H1 (cell line): ENCODE data around the gene GNB1. TPM values are rescaled to one million over a fixed set of nuclear protein-coding genes. Genes with fewer than 3 reads are reported as not detected.

Source experiments
- CTCF ChIA-PET: fragments of 300-600 bp; sonication (Branson Sonifier 250); formaldehyde crosslinking; loops from one replicate; lab custom pipeline; 2021; ENCODE audit not compliant: partially characterized antibody; lab: Charles Lee
- POLR2A ChIA-PET: fragments of 300-600 bp; sonication (Branson Sonifier 250); formaldehyde crosslinking; loops from one replicate; lab custom pipeline; 2021; ENCODE audit warnings: inconsistent platforms; ENCODE audit not compliant: partially characterized antibody; lab: Charles Lee
- DNase-seq, 2 experiments: peaks; one replicate each; pipeline versions ENCODE4 v3.0.0 to v3.0.0-alpha.2; 2010 to 2022; ENCODE audit warnings: low spot score in 2 of 2, low read depth in 1 of 2, mixed read lengths in 1 of 2
- FAIRE-seq: peaks from 2 replicates; lab custom pipeline; 2011; peaks lifted over from hg19 to GRCh38; lab: Jason Lieb, UNC
- H2AFZ ChIP-seq: 2 replicates; pipeline ENCODE4 v1.8.1; 2012; ENCODE audit warnings: low read length, inconsistent platforms
- H2AK5ac ChIP-seq: 2 replicates; pipeline ENCODE4 v1.6.1; 2013; ENCODE audit warnings: low read depth, low read length
- H2BK120ac ChIP-seq: replicated peaks from 2 replicates; pipeline ENCODE3; 2013; ENCODE audit warnings: low read depth, low read length, inconsistent platforms
- H2BK12ac ChIP-seq: 2 replicates; pipeline ENCODE4 v1.6.1; 2013; ENCODE audit warnings: low read depth, low read length
- H2BK15ac ChIP-seq: 2 replicates; pipeline ENCODE4 v1.6.1; 2013; ENCODE audit warnings: low read length
- H2BK20ac ChIP-seq: 2 replicates; pipeline ENCODE4 v1.6.1; 2013; ENCODE audit warnings: low read length
- H2BK5ac ChIP-seq: 2 replicates; pipeline ENCODE4 v1.6.1; 2013; ENCODE audit warnings: low read depth, low read length
- H3K14ac ChIP-seq: 2 replicates; pipeline ENCODE4 v1.6.1; 2013; ENCODE audit warnings: inconsistent platforms; ENCODE audit not compliant: insufficient read length
- H3K18ac ChIP-seq: 2 replicates; pipeline ENCODE4 v1.6.1; 2013; ENCODE audit warnings: low read length; ENCODE audit errors: extremely low read depth
- H3K23ac ChIP-seq: 2 replicates; pipeline ENCODE4 v1.6.1; 2013; ENCODE audit warnings: inconsistent platforms; ENCODE audit not compliant: insufficient read length
- H3K23me2 ChIP-seq: 2 replicates; pipeline ENCODE4 v1.6.1; 2013; ENCODE audit warnings: low read depth, low read length
- H3K27ac ChIP-seq: 2 replicates; pipeline ENCODE4 v1.6.1; 2011; ENCODE audit warnings: low read depth, low read length, inconsistent platforms
- H3K27me3 ChIP-seq, 4 experiments: replicated peaks in 1 of 4; 1 replicate in 1 of 4; 2 replicates in 3 of 4; pipeline versions ENCODE4 v1.6.1 to v1.8.1; 2011 to 2013; ENCODE audit warnings: low read length in 3 of 4, mild to moderate bottlenecking in 3 of 4, inconsistent platforms in 2 of 4, mixed read lengths in 2 of 4, moderate library complexity in 1 of 4; ENCODE audit not compliant: control insufficient read depth in 3 of 4, insufficient read depth in 3 of 4; ENCODE audit errors: extremely low read depth in 1 of 4
- H3K36me3 ChIP-seq, 4 experiments: 2 replicates each; pipeline versions ENCODE4 v1.6.1 to v1.8.1; 2011 to 2013; ENCODE audit warnings: mild to moderate bottlenecking in 4 of 4, low read length in 3 of 4, moderate library complexity in 2 of 4, control low read depth in 1 of 4, inconsistent platforms in 1 of 4; ENCODE audit not compliant: insufficient read depth in 4 of 4, control insufficient read depth in 2 of 4
- H3K4ac ChIP-seq: replicated peaks from 2 replicates; pipeline ENCODE3; 2013; ENCODE audit warnings: low read length, low read depth, mixed read lengths, inconsistent platforms; ENCODE audit not compliant: insufficient read length
- H3K4me1 ChIP-seq, 4 experiments: replicated peaks in 1 of 4; 1 replicate in 1 of 4; 2 replicates in 3 of 4; pipeline versions ENCODE4 v1.6.1 to v1.8.1; 2011 to 2013; ENCODE audit warnings: low read length in 3 of 4, inconsistent platforms in 2 of 4, mixed read lengths in 1 of 4; ENCODE audit not compliant: insufficient read depth in 4 of 4, control insufficient read depth in 3 of 4
- H3K4me2 ChIP-seq, 2 experiments: 2 replicates each; pipeline versions ENCODE4 v1.6.1 to v1.8.1; 2011 to 2013; ENCODE audit warnings: low read depth in 2 of 2, low read length in 2 of 2, control low read depth in 1 of 2, inconsistent platforms in 1 of 2, mild to moderate bottlenecking in 1 of 2; ENCODE audit not compliant: insufficient read depth in 1 of 2
- H3K4me3 ChIP-seq, 4 experiments: fragments of 200-600, 300-600 bp in 1 of 4; sonication (generic), shearing (Covaris generic), sonication (Bioruptor Twin) in 1 of 4; 2 replicates each; pipeline versions ENCODE4 v1.5.1 to v1.8.1; 2011 to 2016; ENCODE audit warnings: low read length in 4 of 4, low read depth in 3 of 4, control low read depth in 2 of 4, inconsistent platforms in 2 of 4, mild to moderate bottlenecking in 2 of 4, mixed read lengths in 1 of 4, moderate library complexity in 1 of 4; ENCODE audit not compliant: insufficient read depth in 2 of 4; ENCODE audit errors: extremely low read depth in 1 of 4
- H3K56ac ChIP-seq: replicated peaks from 2 replicates; pipeline ENCODE3; 2013; ENCODE audit warnings: low read depth, mild to moderate bottlenecking, mixed read lengths, low read length, inconsistent platforms; ENCODE audit not compliant: insufficient read length
- H3K79me1 ChIP-seq: 2 replicates; pipeline ENCODE4 v1.6.1; 2013; ENCODE audit warnings: low read depth, low read length, control low read depth
- H3K79me2 ChIP-seq, 2 experiments: 2 replicates each; pipeline versions ENCODE4 v1.6.1 to v1.8.1; 2012 to 2013; ENCODE audit warnings: low read length in 2 of 2, mild to moderate bottlenecking in 2 of 2, inconsistent platforms in 1 of 2; ENCODE audit not compliant: insufficient read depth in 2 of 2, control insufficient read depth in 1 of 2
- H3K9ac ChIP-seq, 4 experiments: replicated peaks in 1 of 4; 1 replicate in 1 of 4; 2 replicates in 3 of 4; pipeline versions ENCODE4 v1.6.1 to v1.8.1; 2011 to 2013; ENCODE audit warnings: low read depth in 3 of 4, low read length in 3 of 4, control low read depth in 2 of 4, mild to moderate bottlenecking in 2 of 4, moderate library complexity in 2 of 4, inconsistent platforms in 1 of 4; ENCODE audit errors: extremely low read depth in 1 of 4
- H3K9me3 ChIP-seq, 2 experiments: 2 replicates each; pipeline versions ENCODE4 v1.6.1 to v1.8.1; 2012 to 2013; ENCODE audit warnings: mild to moderate bottlenecking in 2 of 2, moderate library complexity in 2 of 2, control low read depth in 1 of 2, inconsistent platforms in 1 of 2, low read depth in 1 of 2, low read length in 1 of 2, mixed read lengths in 1 of 2; ENCODE audit not compliant: insufficient read depth in 2 of 2
- H4K20me1 ChIP-seq, 2 experiments: replicated peaks in 1 of 2; 2 replicates each; pipeline versions ENCODE3 to v1.8.1; 2011 to 2013; ENCODE audit warnings: inconsistent platforms in 2 of 2, low read length in 2 of 2, mild to moderate bottlenecking in 1 of 2; ENCODE audit not compliant: insufficient read depth in 2 of 2, control insufficient read depth in 1 of 2
- H4K5ac ChIP-seq: 2 replicates; pipeline ENCODE4 v1.6.1; 2013; ENCODE audit warnings: low read length, low read depth, mixed read lengths, inconsistent platforms; ENCODE audit not compliant: insufficient read length
- H4K8ac ChIP-seq: 2 replicates; pipeline ENCODE4 v1.8.0; 2013; ENCODE audit warnings: mild to moderate bottlenecking, moderate library complexity, low read length, inconsistent platforms; ENCODE audit not compliant: insufficient read depth; ENCODE audit errors: extremely low read depth
- H4K91ac ChIP-seq: replicated peaks from 2 replicates; pipeline ENCODE3; 2013; ENCODE audit warnings: low read length, mixed read lengths, inconsistent platforms; ENCODE audit not compliant: insufficient read length
- MAFK ChIP-seq: IDR thresholded peaks from 2 replicates; pipeline ENCODE4 v1.6.1; 2012; ENCODE audit warnings: low read depth, mild to moderate bottlenecking, improper control_type of control experiment, low read length
- SIRT6 ChIP-seq: IDR thresholded peaks from one replicate; pipeline ENCODE4 v1.7.1; 2012; ENCODE audit warnings: low read length, inconsistent platforms
- WGBS, 2 experiments: shearing (Covaris generic) in 1 of 2; methylation state at CpG; one replicate each; pipeline versions ENCODE4 v1.1.6 to v1.1.7; 2013 to 2015; ENCODE audit warnings: low lambda C conversion rate in 2 of 2, mixed read lengths in 2 of 2, inconsistent platforms in 1 of 2, low coverage in 1 of 2, missing lambda C conversion rate in 1 of 2; ENCODE audit not compliant: insufficient replicate concordance in 2 of 2, insufficient coverage in 1 of 2, insufficient read length in 1 of 2; ENCODE audit errors: extremely low coverage in 1 of 2, missing lambda C conversion rate in 1 of 2; 5-methylcytosine and 5-hydroxymethylcytosine counted together
- polyA plus RNA-seq, 7 experiments: library from polyadenylated mRNA; depleted of rRNA in 3 of 7; stranded (reverse) in 5 of 7; unstranded in 2 of 7; fragments of >200 nt in 5 of 7; fragments of 200-250 nt in 2 of 7; gene quantifications; 1 replicate in 5 of 7; 2 replicates in 1 of 7; 4 replicates in 1 of 7; pipeline versions ENCODE4 v1.2.1 to v1.2.3, GENCODE V29; 2011 to 2013; ENCODE audit warnings: missing spikeins in 2 of 7, mixed read lengths in 2 of 7
- total RNA-seq: library from RNA; stranded (reverse); fragmentation: NEBNext Ultra II Directional; extraction: Animal tissue kit (Norgen Biotek cat#: 25700); gene quantifications from 2 replicates; pipeline ENCODE4 v1.2.1, GENCODE V29; 2021

Gene GNB1
- total and polyA plus RNA-seq, 2 of the 8 experiments (the other 6 are each of a cell fraction or from before 2014, with no cell fraction given), result 343 to 382 TPM

GRCh38 chr1:1760345-1760650, 130.6 kb downstream of the GNB1 start:
- CTCF ChIA-PET, result interaction anchor here (2.1 kb wide), 1 partner anchor 16 kb away, joined by 6 read pairs; no protein-coding TSS in a partner anchor

More at GRCh38 chr1:1760345-1760650, 130.6 kb downstream of the GNB1 start:
- Histone ChIP-seq H3K79me1 (peaks cover 15% of the 10 kb centered on the region), H3K9ac (no peak overlapping the region), H2BK5ac (no peak overlapping the region; the same call in 1 of the 2 replicates), H3K4me2 (no peak overlapping the region), H3K4me1 (no peaks in the 10 kb centered on the region), H3K9me3 (no peaks in the 10 kb centered on the region), H2AFZ (no peak overlapping the region), H3K4ac (no peak overlapping the region), H2AK5ac (no peak overlapping the region), H3K27me3 (no peaks in the 10 kb centered on the region), H3K14ac (no peak overlapping the region), H2BK15ac (no peak overlapping the region), H3K56ac (no peak overlapping the region), H2BK20ac (no peak overlapping the region), H3K27ac (no peak overlapping the region), H2BK120ac (no peak overlapping the region), H4K5ac (no peak overlapping the region), H4K91ac (no peak overlapping the region), H4K20me1 (peaks cover 22 to 35% of the 10 kb centered on the region in 2 experiments), H3K79me2 (peaks cover 5 to 31% of the 10 kb centered on the region in 2 experiments; a peak in 3 of 4 replicates), H3K36me3 (peaks cover 10 to 64% (median 41%) of the 10 kb centered on the region in 4 experiments), H3K18ac (no peak overlapping the region), H4K8ac (no peak overlapping the region), H2BK12ac (no peak overlapping the region), H3K23ac (no peak overlapping the region), H3K23me2 (no peaks in the 10 kb centered on the region), H3K4me3 (no peak overlapping the region)
- DNase-seq, result no peak
- TF ChIP-seq MAFK, result no peak
- no peak for TF ChIP-seq SIRT6
- POLR2A ChIA-PET, result no interaction called here
- 96% methylated on average over 14 of the region's 20 CpGs; no CpG with 5 or more reads in 1 of the 2 experiments for WGBS, 2 experiments
- no peak for FAIRE-seq
